Measurements from ENCODE around the gene ARHGEF12.
A peak's percentile ranks its signal among the peaks of the same experiment; 100 is the strongest.
"Not testable (repeated sequence)": the region's sequence is repeated elsewhere in the genome, so short reads cannot be mapped to it uniquely, and the experiment has no call there.

ARHGEF12 gene

DNA sequence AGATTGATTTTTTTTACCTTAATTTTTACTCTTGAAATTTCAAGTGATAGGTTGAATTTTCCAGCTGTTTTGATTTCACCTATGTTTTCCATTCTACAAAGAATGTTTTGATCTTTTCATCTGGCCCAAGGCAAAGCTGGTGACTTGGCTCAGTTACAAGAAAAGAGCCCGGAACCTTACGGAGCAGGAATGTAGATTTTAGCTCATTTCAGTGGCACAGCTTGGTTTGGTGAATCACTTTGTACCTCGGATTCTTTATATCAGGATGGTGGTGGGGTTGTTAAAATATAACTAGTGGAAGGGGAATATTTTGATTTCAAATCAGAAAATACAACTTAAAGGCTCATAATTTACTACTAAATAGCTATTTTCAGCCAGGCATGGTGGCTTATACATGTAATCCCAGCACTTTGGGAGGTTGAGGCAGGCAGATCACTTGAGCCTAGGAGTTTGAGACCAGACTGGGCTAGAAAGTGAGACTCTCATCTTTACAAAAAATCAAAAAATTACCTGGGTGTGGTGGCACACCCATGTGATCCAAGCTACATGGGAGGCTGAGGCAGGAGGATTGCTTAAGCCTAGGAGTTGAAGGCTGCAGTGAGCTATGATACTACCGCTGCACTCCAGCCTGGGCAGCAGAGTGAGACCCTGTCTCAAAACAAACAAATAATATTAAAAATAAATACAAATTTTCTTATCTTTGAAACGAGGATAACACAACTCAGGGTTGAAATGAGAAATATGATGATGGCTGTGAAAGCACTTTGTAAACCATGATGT lies 166.0 kb downstream of the ARHGEF12 start:
- no peak for DNase-seq

DNA sequence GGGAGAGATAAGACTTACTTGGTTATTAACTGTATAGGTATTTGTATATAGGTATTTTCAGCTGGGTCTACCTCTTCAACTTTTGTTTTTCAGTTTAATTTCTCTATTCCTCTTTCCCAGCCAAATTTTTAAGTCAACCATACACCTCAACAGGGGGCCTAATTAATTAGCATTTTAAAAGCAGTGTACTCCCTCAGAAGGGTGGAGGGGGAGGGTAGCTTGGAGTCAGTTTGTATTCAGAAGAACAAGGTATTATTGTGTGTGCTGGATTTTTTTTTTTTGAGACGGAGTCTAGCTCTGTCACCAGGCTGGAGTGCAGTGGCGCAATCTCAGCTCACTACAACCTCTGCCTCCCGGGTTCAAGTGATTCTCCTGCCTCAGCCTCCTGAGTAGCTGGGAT lies 167.3 kb downstream of the ARHGEF12 start:
- not testable (repeated sequence) for DNase-seq

DNA sequence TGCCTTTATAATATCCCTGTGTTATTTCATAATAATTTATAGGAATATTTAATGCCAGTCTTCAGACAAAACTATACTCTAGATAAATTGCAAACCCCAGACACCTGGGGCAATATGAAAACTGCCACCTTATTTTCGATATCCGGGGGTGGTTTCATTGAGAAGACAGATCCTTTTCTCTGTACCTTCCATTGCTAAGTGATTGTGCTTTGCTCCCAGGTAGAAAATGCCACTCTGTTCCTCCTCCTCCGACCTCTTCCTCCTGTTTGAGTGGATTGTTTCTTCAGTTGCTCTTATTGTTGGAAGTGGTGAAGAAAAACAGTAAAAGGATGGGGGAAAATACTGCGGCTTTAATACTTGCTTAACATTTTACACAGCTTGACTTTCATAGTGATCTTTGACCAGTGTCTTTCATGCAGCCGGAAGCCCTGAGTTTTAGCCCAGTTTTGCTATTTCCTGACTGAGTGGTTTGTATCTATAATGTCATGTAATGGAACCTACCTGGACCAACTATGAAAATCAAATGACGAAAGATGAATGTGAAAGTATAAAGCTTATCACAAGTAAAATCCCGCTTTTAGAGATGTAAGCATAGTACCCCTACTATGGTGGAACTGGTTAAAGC lies 169.7 kb downstream of the ARHGEF12 start:
- DNase-seq: no peak

DNA sequence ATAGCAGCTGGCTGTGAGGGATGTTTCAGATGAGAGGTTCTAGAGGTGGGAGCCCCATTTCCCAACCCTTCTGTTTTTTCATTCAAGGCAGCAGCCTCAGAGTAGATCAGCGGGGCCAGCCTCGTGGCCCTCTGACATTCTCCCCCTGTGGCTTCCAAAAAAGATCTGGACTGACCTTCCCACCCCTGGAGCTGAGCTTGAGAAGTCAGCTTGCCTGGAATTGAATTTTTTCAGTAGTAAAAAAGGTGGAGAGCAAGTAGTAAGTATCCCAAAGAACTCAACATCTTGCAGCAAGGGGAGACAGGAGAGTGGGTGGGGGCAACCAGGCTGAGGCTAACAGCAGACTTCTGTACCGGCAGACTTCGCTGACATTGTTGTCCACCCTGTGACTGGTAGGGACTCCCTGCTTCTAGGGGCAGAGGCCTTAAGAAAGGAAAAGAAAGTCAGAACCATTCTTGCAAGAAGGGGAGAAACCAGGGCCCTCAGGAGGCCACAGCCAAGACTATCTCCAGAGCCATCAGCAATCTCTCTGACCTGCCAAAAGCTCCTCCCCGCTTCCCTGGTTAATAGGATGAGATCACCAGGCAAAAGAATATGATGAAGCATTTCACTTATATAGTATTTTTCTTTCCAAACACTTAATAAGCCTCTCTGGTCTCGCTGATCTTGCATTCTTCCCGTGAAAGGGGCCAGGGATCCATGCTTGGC lies 173.3 kb downstream of the ARHGEF12 start:
- DNase-seq: no peak

DNA sequence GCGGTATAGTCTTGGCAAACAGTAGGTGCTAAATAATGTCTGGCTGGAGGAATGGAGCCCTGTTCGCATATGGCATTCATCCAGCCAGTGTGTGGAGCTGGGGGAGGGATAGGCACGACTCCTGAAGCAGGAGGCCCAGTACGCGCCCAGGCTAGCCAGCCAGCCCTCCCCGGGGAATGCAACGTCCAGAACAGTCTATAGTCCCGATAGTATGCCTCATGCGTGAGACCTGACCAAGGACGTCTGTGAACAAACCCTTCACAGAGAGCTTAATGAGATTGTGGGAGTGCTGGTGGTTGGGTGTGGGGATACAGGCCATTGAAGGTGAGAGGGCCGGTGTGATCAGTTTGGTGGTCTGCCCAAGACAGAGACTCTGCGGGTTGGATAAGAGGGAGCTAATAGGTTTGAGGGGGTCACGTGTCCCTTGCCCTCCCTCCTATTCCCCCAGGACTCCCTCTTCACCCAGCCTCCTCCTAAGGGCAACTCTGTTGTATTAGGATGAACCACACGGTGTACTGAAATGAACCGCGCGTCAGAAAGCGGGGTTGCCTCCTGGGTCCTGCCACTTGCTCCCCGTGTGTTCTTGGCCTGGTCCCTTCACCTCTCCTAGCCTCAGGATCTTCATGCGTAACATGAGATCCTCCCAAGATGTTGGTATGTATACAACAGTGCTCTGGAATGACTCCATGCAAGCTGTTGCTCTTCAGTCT lies 174.3 kb downstream of the ARHGEF12 start:
- no peak for DNase-seq

DNA sequence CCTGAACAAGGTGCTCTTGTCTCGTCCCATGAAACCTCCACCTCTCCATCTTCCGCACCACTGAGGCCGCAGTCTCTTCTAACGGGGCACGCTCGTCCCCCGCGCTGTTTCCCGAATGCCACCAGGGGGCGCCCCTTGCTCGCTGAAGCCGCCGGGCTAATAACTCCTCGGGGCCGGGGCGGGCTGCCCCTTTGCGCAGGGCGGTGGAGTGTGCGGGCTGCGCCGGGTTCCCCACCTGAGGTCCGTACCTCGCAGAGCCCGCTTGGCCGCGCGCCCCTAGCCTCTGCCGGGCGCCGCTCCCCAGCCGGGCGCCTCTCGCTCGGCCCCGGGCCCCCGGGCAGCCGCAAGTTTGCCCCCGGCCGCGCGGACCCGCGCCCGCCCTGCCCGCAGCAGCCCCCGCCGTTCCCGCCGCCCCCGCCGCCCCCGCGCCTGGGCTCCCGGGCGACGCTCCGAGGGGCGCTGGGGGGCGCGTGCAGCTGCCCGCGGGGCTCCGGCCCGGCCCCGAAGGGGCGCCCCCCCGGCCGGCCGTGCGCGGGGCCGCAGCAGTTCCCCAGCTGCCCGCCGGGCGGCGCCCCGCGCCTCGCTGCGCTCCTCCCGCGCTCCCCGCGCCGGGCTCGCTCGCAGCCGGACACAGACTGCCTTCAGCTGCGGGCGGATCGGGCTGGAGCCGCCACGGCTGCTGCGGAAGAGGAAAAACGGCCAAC lies 175.1 kb downstream of the ARHGEF12 start, which contains the start of gene GRIK4:
GRIK4 (plus strand) TSS at position 633 of the 704 bp plus-strand sequence. CDS start 148,571 bp downstream, outside the sequence.
- DNase-seq: peak; percentile 86

DNA sequence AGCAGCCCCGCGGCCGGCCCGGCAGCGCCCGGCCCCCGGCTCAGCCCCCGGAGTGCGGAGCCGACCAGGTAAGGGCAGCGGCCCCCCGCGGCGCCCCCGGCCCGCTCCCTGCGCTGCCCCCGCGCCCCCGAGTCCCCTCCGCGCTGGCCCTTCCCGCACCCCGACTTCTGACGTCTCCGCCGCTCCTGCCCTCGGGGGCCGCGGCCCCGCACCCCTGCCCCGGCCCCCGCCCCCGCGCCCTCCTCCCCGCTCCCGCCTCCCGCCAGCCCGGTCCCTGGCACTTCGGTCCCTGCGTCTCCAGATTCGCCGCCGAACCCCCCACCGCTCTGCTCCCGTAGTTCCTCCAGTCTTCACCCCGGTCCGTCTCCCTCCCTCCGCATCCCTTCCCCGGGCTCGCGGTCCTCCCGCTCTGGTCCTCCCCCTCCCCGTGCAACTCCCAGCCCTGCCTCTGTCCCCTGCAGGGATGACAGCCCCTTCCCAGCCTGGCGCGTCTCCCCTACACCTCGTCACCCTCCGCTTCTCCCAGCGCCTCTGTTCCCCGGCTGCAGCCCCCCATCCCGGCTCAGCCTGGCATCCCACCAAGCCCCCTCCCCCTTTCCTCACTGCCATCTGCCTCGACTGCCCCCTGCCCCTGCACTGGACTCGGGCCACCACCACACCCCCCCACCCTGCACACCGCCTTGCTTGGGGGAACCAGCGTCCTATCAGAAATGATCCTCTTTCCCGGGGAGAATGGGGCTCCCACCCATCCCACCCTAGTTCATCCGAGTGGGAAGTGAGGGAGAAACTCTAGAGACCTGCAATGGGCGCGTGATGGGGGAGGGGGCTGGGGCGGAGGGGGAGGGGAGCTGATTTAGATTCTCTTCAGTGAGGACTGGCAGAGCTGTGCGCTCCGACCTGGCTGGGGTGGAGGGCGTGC lies 175.9 kb downstream of the ARHGEF12 start:
- DNase-seq: no peak

DNA sequence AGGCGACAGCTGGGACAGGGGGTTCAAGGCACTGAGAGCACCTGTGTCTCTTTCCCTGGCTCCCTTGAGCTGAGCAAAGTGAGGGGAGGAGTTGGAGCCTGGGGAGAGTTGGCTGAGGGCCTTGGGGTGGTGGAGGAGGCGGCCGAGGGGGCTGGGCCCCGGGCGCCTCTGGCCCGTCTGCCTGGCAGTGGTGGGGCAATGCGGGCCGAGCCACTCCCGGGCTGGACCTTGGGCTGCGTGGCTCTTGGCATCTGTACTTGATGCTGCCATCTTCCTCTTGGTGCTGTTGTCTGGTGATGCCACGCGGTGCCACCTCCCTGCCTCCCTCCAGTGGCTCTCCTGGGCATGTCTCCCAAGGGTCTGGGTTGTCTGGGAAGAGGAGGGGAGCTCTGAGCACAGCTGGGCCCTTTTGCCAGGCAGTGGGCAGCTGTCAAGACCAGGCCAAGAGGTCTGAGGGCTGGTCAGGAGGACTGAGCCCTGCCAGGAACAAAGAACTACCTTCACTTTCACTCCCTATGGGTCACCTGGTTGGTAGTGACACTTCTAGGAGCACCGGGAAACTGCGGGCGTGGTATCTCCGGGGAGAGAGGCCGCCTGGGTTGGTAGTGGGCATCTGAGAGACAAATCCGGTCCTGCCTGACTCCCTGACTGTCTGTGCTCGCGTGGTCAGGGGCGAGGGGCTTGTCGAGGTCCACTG lies 176.7 kb downstream of the ARHGEF12 start:
- no peak for DNase-seq

DNA sequence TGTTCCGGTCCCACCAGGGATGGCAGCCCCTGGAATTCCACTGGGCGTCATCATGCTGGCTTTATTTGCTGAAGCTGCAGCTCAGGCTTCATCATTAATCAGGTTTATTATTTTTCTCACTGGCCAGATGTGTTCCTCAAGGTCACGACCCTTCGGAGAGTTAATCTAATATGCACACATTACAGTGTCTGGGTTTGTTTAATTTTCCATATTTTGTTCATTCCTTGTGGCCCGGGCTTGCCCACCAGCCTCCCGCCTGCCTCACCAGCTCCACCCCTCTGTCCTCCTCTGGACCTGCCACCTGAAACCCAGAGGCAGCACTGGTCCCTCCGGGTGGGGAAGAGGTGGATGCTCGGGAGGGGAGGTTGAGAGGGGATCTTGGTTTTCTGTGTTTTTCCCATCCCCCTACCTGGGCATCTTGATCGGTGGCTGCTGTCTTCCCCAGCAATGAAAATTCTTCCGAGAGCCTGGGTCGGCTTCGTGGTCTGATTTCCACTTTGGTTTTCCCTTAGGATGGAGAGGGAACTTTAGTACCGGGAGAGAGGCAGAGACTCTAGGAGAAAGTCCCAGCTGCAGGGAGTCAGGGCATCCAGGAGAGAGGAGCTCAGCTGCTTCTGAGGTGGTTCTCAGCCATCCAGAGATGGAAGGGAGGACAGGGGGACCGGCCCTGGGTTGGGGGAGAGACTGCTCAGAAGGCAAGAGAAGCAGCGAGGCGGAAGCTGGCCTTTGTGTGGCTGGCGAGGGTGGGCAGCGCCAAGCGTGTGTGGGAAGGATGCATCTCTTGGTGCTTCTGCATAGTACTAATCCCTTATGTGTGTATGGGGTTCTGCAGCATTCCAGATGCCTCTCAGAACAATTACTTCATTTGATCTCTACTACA lies 177.5 kb downstream of the ARHGEF12 start:
- no peak for DNase-seq

DNA sequence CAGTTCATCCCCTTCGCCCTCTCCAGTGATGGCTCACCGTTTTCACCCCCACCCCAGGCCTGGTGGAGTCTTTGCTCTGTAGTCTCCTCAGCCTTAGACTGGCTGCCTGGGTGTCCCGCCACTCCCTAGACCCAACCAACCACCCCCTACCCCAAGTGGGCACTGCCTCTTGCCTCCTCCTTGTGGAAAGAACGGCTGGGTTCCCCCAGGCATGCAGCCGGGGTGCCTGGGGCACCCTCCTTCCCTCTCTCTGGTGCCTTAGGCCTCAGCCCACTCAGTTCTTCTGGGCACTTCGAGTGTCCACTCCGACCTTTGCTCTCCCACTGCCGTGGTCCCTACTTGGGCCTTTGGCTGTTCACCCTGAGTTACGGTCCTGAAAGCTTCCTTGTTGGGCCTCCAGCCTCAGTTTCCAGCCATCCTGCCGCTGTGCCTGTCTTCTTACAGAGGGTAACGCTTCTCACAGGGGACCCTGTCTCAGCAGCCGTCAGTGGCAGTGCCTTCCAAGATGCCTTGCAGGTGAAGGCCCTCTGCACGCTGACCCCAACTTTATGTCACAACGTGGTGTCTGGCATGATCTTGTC lies 178.4 kb downstream of the ARHGEF12 start:
- DNase-seq: no peak

DNA sequence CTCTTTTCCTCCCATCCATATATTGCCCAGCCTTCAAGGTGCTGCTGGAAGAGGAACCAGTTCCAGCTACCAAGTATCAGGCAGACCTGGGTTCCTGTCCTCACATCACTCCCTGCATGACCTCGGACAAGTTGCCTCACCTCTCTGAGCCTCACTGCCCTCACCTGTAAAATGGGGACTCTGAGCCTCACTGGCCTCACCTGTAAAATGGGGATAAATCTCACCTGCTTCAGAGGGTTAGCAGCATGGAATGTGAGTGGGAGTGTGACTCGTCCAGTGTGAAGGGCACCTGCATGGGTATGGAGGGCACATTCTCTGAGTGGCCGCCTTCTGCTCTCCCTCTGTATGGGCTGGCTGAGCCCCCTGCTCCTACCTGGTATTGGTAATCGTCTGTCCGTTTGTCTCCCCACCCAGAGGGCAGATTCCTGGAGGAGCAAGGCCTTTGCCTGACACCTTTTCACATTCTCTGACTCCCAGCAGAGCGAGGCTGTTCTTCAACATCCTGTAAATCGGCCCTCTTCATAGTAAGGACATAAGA lies 179.0 kb downstream of the ARHGEF12 start:
- no peak for DNase-seq

DNA sequence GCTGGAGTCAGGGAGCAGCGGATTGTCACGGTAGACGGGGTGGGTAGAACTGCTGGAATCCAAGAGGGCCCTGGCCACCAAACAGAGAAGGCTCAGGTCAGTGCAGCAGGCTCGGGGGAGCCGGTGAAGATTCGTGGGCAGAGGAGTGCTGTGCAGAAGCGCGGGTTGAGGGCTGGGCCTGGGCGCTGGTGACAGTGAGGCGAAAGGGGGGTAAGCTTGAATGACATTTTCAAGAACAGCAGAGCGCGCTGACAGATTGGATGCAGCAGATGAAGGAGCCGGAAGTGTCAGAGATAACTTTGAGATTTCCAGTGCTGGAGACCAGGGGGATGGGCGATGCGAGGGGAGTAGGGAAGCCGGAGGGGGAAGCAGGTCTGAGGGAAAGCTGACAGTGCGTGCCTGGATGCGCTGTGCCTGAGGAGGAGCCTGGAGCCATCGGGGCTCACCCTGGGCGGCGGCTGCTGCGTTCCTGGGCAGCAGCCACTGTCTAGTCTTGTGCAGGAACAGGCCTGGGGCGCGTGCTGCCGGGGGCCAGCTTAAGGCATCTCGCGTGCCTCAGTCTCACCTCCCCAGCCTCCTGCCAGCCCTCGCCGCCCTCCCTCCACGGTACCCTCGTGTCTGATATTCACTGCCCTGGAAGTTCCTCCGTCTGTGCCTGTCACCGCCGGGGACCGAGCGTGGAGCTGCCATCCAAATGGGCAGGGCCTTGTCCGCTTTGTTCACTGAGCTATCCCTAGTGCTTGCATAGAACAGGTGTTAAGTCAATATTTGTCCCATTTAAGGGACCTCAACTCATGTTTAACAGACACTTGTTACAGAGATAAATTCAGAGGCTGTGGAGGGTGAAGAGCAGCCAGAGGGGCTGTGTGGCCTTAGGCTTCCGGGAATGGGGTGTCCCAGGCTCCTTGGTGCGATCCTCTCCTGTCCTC lies 180.5 kb downstream of the ARHGEF12 start:
- DNase-seq: no peak

DNA sequence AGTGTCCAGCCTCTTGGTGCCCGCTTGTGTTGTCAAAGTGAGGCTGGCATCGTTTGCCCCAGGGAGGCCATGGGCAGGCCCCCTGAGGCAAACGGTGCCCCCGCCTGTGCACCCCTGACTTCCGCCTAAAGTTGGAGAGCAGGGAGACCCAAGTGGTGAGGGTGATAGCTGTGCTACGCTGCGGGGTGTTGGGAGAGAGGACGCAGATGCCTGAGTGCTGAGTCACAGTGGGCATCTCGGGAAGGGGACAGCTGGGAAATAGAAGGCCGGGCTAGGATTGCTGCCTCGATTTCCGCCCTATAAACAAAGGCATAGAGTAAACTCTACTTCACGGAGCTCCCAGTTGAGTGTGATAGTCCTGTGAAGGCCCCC lies 181.2 kb downstream of the ARHGEF12 start:
- no peak for DNase-seq

DNA sequence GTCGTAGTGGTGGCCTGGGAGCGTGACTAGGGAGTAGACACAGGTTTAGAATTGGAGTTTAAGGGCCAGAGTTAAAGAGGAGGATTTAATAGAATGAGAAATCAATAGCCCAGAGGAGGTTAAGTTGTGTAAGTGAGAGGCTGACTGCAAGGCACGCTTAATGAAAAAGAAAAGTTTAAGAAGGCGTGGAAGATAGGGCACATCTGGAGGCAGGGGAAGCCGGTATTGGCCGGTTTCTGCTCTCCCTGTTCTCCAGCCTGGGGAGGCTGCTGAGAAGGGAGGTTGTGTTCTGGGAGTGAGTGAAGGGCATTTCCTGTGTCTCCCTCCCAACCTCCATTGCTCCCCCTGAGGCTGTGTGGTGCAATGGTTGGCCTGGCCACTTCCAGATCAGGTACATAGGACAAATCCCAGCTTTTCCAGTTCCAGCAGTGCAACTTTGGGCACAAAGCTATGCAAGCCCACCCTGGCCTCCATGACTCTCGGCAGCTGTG lies 181.6 kb downstream of the ARHGEF12 start:
- no peak for DNase-seq

DNA sequence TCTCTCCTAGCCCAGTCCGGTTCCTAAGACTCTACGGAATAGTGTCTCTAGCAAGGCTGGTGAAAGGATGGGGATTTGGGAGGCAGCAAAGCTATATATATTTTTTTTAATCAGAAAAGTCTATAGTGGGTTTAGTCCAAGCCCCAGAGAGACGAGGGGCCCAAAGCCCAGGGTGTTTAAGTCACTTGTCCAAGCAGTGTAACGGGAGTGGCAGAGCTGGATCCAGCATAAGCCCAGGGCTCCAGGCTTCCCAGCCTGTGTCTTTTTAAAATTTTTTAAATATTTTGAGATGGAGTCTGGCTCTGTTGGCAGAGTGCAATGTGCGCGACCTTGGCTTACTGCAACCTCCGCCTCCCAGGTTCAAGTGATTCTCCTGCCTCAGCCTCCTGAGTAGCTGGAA lies 182.1 kb downstream of the ARHGEF12 start:
- DNase-seq: no peak

DNA sequence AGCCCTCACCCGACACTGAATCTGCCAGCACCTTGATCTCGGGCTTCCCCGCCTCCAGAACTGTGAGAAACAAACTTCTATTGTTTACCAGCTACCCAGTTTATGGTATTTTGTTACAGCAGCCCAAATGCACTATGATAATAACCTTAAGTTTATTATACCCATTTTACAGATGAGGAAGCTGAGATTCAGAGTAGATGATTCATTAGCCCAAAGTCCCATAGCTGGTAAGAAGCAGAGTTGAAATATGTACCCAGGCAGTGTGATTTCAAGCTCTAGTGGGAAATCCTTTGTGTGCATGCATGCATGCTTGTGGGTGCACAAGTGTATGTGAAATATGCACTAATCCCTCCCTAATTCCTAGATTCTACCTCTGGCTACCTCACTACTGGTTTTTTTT lies 183.3 kb downstream of the ARHGEF12 start:
- no peak for DNase-seq

DNA sequence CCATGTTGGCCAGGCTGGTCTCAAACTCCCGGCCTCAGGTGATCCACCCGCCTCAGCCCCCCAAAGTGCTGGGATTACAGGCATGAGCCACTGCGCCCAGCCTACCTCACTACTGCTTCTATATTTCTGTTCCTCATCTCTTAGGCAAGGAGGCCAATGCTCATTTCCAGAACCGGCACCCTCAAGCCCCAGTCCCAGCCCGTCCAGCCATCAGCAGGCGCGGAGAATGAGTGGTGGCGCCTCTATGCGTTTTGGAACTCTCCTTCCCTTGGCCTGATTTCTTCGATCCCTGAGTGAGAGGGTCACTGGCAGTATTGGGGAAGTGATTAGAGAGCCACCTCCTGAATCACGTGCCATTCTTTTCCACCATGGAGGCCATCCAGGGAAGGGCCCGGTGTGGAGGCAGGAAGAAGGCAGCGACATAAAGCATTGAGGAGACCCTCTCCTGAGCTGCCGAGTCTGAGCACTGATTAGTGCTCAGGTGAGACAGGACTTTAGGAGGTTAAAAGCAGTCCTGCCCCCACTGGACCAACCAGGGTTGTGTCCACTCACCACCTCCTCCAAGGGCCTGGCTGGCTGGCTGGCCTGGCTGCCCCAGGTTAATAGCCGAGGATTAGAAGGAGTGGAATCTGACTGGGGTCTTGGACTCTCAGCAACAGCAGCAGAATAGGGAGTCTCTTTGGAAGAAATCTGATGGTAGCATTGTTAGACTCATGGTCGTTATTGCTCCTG lies 184.0 kb downstream of the ARHGEF12 start:
- no peak for DNase-seq

All from hematopoietic multipotent progenitor cell treated with erythropoietin and hydrocortisone succinate and interleukin-3 and kit ligand, for 6 days (in vitro differentiated cells).